ENCODE measurements around the gene TLL2.

Gene TLL2

GRCh38 chr10:96460316-96460715, 53.4 kb downstream of the TLL2 start:
- DNase-seq = no peak

DNA sequence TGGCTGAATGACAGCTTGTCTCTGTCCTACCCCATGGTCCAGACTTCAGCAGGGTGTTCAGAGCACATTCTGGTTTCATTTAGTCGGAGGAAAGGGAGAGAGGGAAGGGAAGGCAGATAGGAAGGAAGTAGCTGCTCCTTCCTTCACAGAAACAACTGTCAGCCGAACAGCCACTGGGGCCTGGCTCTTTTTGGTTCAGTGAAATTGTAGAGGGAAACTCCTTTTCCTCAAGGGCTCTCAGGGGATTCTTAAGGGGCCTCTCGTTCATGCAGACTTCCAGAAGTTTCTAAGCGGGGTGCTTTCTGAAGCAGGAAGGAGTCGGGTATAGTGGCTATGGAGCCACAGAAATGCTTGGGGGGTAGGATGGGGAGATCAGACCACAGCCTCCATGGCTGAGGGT, 56.4 kb downstream of the TLL2 start:
- DNase-seq = no peak

- DNase-seq = no peak
Measured at GRCh38 chr10:96456296-96456840, 57.4 kb downstream of the TLL2 start.

DNA sequence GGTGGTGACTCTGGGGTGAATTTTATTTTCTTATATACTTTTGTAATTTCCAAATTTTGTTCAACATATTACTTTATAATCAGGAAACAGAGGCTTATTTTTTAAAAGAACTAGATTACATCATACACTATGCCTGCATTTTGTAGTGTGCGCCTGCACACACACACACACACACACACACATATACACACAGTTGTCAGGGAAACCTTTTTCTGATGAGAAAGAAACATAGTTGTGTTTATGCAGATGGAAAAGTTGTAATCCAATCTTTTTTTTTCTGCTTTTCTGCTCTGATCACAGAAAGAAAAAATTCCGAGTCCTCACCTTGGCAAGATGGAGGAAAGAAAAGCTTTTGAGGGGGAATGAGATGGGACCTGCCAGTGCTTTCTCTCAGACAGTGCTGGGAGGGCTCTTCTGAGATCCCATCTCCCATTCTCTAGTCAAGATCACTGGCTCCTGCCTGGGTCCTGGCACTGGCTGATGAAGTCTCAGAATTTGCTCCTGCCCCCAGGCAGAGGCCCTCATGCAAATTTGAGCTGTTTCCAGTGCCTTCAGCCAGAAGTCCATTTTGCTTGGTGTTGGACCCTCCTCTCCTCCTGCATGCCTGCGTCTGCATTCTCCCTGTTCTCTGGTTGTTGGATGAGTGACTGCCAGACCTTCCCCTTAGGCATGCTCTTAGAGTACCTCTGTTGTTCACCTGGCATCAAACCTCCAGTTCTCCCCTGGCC, 59.7 kb downstream of the TLL2 start:
- no peak for DNase-seq

DNA sequence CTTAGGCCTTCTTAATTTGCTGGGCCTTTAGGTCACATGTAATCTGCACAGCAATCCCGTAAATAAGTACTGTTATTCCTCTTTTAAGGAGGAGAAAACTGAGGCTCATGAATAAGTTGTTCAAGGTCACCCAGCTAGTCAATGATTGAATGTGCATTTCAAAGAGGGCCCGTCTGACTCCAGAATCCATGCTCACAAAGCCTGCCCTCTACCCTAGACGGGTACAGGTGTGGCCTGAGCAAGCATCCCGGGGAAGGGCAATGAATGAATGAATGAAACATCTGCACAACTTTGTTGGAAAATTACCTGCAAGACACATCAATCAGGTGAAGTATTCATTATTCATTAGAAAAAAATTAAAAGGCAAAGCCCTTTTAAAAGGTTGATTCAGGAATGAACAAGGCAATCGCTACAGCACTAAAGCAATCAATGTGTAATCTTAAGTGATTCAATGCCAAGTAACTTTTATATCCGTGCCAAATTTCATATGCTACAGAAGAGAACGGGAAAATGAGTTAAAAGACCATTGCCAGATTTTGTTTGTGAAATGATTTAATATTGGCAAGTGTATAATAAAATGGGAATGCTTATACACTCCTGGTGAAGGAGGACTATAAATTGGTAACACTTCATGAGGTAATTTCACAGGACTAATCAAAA, 61.1 kb downstream of the TLL2 start:
- DNase-seq = no peak

DNA sequence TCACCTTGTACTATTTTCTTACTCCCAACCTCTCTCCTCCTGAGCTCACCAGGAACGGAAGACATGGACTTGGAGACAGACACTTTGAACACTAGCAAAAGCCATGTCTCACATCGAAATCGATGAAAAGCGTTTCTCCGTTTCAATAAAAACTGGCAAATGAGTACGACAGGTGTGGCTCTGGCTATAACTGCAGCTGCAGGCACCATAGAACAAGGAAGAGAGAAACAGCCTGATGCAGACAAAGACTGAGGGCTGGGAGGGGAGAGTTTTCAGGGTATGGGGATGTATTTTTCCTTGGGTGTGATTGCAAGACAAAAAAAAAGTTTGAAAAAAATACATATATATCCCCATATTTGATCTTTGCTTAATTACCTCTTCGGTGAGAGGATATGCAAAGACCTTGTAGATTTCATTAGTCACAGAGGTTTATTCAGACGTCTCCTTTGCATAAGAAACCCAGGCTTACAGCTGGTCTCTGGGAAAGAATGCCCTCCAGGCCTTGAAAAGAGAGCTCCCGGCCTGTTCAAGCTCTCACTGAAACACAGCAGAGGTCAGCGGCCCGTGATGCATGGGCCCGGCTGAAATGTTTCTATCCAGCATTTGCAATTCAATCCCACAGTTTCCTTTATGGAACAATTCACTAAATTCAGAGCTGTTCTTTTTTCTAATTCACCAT, 63.1 kb downstream of the TLL2 start:
- no peak for DNase-seq

- no peak for DNase-seq
Measured at GRCh38 chr10:96448558-96448957, 65.2 kb downstream of the TLL2 start.

- DNase-seq = peak; percentile 6
Measured at GRCh38 chr10:96448021-96448457, 65.7 kb downstream of the TLL2 start.

DNA sequence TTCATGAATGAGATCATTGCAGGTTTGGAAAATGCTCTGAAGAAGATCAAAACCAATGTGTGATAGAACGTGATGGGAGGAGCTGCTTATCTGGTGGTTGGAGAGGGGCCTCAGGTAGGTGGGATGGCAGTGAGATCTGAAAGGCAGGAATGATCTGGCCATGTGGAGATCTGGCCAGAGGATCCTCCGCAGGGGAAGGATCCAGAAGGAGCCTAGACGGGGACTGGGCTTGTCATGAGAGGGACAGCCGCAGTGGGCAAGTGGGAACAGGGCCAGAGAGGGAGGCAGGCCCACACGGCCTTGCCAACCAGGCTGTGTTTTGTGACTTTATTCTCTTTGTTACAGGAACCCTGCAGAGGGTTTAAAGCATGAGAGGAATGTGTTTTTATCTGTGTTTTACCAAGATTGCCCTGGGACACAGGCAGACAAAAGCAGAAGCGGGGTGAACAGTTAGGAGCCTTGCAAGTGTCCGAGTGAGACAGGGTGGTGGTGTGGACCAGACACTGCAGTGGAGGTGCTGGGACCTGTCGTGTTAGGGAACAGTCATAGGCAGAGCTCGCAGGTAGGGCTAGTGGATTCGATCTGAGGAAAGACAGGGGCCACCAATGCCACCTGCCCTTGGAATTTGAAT, 66.6 kb downstream of the TLL2 start:
- no peak for DNase-seq

DNA sequence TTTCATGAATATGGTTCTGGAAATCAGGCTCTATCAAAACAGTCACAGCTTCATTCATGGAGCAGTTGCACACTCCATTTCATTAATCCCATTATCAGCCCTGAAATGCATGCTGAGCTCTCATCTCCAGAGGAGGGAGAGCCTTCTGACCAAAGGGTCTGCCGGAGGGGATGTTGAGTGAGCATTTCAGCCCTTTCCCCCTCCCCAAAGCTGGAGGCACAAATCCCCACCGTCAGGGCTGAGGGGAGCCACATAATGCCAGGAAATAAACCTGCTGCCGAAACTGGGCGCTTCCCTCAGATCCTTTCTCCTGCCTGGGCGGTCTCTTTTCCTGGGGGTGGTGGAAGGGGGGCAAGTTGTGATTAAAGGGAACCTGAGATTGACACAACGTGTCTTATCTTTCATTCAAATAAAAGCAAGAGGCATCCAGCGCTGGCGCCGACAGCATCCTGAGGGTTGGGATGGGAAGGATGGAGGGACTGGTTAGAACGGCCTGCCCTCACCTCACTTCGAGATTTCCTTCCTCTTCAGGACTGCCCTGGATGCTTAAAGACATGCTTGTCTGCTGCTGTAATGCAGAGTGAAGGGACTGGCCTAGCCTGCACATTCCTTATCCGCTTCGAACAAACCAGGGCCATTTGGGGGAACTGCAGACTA, 71.6 kb downstream of the TLL2 start:
- no peak for DNase-seq

GRCh38 chr10:96441322-96441885, 72.3 kb downstream of the TLL2 start:
- DNase-seq = no peak

- DNase-seq = no peak
Measured at GRCh38 chr10:96440361-96441292, 73.1 kb downstream of the TLL2 start.

DNA sequence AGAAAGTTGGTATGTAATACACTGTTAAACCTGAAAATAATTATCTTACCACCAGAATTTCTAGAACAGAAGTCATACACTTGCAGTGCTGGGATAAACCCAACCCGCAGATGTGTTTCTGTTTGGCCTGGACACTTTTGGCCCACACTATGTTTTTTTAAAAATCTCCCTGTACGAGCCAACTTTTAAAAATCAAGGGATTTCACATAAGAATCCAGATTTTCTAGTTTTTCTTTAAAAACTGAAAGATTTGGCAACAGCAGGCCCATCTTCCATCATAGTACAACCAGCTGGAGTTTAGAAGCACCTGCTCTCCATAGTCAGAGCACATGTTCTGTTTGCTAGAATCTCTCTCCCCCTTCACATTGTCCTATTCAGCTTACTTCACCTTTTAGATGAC, 74.0 kb downstream of the TLL2 start:
- no peak for DNase-seq

DNA sequence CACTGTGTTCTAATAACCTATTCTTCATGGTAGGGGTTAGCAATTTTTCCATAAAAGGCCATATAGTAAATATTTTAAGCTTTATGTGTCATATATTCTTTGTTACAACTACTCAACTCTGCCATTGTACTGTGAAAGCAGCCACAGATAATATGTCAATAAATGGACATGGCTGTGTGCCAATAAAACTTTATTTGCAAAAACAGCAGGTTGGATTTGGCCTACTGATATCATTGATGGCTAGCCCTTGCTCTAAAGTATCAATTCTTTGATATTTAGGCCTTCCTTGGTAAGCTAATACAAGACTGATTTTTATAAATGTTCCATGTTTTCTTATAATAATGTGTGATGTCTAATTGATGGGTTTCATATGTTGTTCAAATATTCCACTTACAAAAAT, 77.7 kb downstream of the TLL2 start:
- no peak for DNase-seq

- no peak for DNase-seq
Measured at GRCh38 chr10:96431211-96431970, 82.3 kb downstream of the TLL2 start.

DNA sequence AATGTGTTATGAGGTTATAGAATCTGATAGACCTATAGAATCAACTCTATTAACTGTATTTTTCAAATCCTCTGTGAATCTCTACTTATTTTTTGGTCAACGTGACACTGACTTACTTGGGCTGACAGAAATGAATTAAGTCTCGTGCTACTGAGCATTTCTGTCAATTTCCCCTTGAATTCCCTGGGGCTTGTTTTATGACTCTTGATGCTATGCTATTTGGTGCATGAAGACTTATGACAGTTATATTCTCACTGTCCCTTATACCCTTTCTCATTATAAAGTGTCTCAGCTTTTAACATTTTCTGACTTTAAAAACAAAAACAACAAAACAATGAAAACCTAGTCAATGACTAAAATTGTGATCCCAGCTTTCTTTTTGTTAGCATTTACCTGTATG, 86.4 kb downstream of the TLL2 start:
- DNase-seq = no peak

DNA sequence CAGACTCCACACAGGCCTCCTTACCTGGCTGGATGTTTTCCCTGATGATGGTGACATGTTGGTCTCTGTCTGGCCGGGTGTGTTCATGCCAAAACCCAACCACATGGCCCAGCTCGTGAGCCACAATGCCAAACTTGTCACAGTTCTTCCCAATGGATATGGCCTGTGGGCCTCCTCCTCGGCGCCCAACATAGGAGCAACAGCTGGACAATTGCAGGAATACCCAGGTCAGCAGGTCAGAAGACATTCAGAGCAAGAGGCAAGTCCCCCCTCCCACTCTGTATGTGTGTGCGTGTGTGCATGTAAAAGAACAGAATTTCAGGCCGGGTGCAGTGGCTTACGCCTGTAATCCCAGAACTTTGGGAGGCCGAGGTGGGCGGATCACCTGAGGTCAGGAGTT, 91.2 kb downstream of the TLL2 start:
- DNase-seq = no peak

DNA sequence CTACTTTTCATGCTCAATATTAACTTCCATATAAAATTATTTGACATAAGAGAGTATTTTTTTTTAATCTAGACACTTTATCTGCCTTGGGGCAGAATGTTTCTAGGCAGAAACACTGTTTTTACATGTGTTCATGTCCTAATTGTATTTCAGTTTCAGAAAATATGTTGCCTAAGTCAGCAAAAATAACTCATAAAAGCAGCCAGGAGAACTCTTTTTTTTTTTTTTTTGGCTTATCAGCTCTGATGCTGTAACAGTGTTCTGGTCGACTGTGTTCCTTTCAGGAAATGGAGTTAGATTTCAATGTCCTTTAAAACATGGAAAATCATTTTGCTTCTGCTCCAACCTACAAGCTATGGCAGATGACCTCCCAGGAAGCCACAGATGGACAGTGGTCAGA, 91.7 kb downstream of the TLL2 start:
- no peak for DNase-seq

DNA sequence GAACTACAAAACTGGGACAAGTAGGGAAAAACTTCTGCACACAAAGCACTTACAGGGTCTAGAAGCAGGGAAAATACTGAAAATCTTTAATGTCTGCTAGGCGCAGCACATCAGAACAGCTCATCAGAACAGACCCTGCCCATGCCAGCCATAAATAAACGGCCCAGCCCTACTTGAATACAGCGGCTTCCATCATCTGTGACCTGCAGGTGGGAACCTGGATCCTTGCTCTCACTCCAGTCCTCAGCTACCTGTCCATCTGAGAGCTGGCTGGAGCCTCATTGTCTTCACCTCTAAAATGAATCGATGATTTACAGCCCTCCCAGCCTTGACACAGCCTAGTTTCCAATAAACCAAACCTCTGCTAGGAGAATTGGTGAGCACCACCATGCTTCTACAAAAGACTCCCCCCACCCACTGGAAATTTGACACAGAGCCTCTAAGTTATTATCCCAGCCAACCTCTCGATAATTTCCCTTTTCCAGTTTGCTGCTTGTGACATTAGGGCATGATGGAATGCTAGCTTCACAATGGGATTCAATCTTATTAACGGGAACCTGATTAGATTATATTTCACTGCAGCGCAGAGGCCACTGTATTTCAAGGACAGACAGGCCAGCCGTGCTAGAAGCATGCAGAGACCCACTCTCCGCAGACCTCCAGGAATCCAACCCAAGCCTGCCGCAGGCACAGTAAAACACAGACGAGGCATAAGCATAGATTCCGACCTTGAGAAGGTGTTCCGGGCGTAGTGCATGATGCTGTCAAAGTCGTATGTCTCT, 93.3 kb downstream of the TLL2 start:
- DNase-seq = no peak

DNA sequence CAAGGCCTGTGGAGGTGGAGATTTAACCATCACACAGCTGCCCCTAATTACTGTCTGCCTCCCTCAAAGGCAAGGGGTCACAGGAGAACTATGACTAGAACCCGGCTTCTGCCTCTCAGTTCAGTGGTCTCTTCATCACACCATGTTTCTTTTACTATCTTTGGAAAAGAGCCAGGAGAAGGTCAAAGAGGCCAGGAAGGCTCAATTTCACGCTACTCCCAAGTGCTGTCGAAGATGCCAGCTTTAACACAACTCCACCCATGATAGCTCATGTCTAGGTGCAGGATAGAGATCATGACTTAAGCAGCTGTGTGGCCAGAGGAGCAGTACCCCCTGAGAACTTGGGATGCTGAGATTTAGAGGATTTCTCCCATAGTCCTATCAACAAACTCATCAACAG, 94.4 kb downstream of the TLL2 start:
- DNase-seq = no peak

Measured in SHP77 treated with DMSO at 0.1 percent for 48 hours (cell line).